ENCODE results near the gene VAMP1.
"Not testable (repeated sequence)": the region's sequence is repeated elsewhere in the genome, so short reads cannot be mapped to it uniquely, and the experiment has no call there.

The VAMP1 gene

DNA sequence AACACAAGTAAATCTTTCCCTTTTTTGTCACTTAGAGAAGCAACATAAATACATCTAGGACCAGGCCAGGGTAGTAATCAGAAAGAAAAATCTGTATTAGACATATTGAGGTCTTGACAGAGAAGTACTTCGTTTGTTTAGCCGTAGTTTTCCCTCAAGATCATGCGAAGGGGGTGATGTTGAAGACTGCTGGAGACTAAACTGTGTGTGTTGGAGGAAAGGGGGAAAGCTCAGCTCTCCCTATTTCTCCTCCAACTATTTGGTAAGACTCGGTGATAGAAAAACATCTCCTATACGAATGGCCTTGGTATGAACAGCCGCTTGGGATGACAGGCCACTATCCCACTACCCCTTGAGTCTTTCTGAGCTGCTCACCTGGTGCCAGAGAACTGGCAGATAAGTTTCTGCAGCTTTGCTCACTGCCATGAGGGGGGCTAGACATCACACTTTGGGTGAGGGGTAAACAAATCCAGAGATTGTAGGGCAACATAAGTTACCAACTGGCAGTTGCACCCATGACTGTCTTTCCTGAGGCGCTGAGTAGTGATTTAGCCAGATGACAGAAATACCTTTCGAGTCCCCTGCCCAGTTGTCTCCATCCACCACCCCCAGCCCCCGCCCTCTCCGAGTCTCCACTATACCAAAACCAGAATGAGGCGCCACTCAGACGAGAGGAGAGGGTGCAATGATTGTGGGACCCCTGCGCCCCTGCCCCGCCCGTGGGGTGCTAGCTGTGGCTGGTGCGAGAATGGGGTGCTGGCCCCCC lies 685 bp downstream of the VAMP1 start:
- no peak for DNase-seq

DNA sequence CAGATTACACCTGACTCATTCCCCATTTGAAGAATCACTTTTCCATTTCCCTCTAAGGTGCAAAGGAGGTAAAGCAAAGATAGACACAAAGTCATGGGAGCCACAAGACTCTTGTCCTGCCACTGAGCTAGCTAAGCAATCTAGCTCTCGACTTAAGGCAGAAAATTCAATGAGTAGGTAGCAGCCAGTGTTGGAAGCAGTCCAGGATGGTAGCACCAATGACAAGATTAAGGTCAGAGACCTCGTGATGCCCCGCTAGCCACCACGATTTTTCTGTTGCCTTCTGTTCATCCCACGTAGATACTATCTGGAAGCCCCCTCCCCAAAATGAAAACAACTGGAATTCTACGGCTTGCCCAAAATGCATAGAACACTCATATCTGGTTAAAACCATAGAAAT lies 1.4 kb downstream of the VAMP1 start:
- no peak for DNase-seq

DNA sequence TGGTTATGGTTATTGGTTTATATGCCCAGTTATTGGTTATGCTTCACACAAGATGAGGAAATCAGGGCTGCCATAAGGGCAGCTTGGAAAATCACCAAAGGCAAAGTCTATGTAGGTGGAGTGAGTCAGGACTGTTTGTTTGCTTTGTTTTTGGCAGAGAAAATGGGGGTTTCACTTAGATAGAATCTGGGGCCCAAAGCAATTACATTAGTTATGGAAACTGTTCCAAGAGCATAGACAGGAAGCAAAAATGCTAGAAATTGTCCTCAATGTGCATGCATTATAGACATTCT lies 2.2 kb downstream of the VAMP1 start:
- DNase-seq: no peak

DNA sequence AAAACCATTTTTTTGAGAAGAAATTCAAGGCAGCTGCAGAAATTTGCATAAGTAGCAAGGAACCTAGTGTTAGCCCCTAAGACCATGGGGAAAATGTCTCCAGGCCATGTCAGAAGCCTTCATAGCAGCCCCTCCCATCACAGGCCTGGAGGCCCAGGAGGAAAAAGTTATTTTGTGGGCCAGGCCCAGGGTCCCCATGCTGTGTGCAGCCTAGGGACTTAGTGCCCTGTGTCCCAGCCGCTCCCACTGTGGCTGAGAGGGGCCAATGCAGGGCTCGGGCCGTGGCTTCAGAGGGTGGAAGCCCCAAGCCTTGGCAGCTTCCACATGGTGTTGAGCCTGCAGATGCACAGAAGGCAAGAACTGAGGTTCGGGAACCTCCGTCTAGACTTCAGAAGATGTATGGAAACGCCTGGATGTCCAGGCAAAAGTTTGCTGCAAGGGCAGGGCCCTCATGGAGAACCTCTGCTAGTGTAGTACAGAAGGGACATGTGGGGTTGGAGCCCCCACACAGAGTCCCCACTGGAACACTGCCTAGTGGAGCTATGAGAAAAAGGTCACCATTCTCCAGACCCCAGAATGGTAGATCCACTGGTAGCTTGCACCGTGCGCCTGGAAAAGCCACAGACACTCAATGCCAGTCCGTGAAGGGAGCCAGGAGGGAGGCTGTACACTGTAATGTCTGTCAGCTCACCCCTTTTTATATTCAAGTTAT lies 2.8 kb downstream of the VAMP1 start:
- not testable (repeated sequence) for DNase-seq

DNA sequence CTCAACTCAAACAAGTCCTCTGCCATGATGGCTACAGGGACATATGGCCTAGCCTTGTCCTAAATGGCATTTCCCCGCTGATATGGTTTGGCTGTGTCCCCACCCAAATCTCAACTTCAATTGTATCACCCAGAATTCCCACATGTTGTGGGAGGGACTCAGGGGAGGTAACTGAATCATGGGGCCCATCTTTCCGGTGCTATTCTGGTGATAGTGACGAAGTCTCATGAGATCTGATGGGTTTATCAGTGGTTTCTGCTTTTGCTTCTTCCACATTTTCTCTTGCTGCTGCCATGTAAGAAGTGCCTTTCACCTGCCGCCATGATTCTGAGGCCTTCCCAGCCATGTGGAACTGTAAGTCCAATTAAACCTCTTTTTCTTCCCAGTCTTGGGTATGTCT lies 3.7 kb downstream of the VAMP1 start:
- DNase-seq: not testable (repeated sequence)

DNA sequence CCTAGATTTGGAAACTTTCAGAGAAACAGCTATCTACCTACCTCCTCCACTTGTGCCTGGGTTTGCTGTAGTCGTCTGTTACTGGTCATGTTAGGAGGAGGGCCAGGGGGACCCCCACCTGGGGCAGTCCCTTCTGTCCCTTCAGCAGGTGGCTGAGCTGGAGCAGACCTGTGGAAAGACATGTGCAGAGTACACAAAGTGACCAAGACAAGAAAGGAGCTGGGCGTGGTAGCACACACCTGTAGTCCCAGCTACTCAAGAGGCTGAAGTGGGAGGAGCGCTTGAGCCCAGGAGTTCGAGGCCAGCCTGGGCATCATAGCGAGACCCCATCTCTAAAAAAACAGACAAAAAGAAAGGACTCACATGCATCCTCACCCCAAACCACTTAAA lies 4.3 kb downstream of the VAMP1 start:
- no peak for DNase-seq

DNA sequence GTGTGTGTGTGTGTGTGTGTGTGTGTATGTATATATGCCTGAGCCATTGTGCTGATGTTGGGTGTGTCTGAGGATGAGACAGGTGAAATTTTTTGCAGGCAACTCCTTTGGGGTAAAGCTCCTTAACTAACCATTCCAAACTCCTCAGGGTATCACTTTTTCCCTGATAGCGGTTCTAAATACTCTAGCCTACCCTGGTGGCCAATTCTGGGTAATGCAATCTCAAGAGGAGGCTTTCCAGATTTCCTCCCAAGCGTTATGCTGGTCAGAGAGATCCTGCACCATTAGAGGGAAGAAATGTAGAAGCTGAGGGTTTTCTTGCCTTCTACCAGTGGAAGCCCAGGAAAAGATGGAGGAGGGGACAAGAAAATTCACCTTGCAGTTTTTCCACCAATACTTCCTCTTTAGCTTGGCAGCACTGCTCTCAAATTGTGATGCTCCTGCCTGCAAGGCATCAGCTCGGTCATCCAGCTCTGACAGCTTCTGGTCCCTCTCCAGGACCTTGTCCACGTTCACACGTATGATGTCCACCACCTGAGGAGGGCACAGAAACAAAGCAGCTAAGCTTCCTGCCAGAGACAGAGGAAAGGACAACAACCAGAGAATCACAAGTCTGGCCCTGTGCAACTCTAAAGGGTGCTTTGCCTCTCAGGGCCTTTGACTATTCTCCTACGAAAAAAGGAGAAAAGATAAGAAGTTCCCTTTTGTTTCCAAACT lies 4.9 kb downstream of the VAMP1 start:
- DNase-seq: peak in 26 of 56 donors; percentile 7 to 70 (median 26)

DNA sequence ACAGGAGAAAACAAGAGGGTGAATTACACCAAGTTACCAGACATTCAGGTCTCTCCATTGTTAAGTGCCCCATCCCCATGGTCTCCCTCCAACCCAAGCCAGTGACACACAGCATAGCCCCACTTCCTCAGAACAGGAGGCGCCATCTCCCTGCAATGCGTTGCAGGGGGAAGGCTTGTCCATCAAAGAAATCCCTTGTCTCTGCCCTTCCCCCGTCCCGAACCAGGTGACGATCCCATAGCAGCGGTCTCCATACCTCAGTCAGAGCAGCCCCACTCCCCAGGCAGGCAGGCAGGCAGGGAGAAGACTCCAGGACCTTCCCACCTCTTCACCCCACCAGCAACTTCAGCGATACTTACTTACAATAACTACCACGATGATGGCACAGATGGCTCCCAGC lies 5.9 kb downstream of the VAMP1 start:
- DNase-seq: no peak

DNA sequence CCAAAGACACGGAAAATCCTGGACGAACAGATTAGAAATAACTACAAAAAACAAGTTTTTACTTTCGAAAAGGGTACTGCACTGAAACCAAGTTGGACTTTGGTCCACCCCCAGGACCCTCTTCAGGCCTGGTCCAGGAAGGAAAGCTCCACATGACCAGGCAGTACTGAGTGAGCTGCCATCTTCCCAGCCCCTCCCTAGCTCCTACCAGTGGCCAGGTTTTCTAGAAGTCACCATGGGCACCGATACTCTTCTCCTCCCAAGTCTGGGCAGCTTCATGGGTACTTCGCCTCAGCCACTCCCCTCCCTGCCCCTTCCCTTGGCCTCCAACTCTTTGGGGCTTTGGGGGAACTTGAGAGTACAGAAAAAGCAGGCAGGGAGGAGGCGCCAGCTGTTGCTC lies 6.6 kb downstream of the VAMP1 start:
- no peak for DNase-seq

DNA sequence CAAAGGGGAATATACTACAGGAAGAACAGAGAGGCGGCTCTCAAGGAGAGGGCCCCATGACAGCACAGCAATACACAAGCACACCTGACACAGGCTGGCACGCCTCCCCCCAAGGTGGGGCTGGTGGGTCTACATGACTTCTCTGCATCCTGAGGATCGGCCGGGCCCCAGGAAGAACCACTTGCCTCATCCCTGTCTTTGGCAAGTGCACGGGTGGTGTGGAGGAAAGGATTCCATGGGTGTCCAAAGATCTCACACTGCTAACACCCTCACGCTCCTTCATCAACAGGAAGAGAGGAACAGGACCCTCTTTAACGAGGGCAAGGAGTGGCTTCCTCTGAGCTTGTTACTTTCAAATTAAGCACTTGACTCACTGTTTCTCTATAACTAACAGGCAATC lies 7.3 kb downstream of the VAMP1 start:
- DNase-seq: no peak

DNA sequence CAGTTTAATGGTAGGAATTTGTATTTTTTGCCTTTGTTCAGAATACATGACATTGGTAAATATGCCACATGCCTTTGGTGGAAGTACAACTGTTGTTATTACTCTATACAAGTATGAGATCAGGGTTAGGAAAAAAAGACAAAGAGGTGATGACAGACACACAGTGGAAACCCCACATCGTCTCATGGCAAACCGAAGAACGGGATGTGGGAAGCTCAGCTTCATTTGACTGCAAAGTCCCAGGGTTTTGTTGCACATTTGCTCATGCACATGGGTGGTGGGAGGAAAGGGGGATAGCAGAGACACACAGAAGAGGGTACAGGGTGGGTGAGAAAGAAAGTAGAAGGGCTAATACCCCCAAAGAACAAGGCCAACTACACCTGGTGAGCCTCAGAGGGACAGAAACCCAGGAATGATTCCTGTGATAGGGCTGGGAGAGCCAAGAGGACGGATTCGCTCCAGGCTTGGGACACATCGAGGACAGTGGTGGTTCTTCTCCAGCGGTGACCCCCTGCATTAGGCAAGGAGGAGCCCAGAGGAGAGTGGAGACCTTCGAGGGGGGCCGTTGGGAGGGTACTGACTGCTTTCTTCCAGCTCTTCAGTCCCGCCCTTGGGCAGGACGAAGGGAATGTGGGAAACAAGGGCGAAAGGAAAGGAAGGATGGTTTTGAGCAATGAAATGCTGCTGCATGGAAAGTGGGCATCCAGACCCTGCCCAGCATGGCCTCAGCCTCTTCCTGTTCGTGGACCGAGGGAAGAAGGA lies 8.1 kb downstream of the VAMP1 start:
- DNase-seq: no peak

DNA sequence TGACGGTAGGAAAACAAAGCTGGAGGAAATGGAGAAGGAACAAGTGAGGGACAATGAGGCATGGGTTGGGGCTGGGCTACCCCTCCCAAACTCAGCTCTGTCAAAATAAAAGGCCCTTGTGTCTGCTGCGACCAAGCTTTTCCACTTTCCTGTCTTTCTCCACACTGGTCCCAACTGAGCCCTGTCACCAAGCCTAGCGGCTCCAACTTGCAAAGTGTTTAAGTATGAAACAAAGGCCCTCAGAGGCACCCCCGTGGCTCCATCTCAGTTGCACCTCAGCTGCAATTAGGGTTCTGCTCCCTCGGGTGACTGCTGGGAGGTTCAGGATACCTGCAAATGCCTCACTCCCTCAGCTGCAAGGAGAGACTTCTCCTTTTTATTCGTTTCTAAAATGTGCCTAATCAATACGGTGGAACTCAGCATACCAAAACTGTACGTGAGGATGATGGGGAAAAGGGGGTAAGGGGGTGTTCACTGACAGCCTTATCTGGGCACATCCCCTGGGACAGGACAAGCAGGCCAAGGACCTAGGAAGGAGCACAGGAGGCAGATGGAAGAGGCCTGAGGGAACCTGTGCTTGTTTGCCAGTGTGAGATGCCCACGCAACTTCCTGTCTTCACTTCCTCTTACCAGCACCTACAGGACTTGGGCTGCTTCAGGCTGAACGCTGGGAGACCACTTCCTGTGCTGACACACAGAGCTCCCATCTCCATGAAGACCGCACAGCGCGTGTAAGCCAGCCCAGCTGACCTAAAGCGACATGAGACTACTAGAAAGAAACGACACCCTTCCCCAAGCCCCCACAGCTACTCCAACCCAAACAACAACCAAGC lies 8.9 kb downstream of the VAMP1 start:
- peak in 30 of 56 donors; percentile 10 to 72 (median 28) for DNase-seq

DNA sequence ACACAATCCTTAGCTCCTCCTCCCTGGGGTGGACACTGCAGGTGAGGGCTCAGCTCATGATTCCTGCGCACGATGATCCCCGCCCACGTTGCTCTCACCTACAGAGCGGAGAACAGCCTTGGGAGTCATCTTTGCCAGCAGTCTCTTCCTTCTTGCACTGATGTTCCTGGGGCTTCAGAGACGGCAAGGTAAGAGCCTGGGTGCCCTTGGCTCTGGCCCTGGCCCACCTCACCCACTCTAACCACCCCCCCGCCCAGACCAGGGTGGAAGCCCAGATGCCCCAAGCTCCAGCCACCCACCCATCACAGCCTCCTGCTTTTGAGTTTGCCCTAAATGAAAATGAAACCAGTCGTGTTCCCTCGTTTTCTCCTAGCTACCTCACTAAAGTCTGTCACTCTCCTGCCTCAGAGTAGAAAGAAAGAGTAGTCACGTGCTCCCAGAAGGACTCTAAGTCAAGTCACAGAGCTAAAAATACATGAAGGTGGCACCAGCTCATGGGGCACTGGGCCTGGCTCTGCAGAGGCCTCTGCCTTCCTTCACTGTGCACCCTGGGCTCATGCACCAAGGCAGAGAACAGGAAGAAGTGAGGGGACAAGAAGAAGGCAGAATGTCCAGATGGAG lies 9.6 kb downstream of the VAMP1 start:
- DNase-seq: no peak

DNA sequence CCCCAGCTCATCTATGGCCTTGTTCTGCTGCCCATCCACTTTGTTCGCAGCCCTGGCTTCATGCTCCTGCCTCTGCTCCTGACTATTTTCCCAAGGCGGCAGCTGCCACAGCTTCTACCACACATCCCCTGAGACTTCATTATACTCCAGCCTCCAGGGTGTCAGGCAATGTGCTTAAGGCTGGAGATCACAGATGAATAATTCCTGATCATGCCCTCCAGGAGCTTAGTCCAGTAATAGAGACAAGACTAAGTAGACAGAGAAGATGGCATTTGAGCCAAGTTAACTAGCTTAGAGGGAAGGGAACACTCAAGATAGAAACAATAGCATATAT lies 11.5 kb downstream of the VAMP1 start:
- DNase-seq: no peak

DNA sequence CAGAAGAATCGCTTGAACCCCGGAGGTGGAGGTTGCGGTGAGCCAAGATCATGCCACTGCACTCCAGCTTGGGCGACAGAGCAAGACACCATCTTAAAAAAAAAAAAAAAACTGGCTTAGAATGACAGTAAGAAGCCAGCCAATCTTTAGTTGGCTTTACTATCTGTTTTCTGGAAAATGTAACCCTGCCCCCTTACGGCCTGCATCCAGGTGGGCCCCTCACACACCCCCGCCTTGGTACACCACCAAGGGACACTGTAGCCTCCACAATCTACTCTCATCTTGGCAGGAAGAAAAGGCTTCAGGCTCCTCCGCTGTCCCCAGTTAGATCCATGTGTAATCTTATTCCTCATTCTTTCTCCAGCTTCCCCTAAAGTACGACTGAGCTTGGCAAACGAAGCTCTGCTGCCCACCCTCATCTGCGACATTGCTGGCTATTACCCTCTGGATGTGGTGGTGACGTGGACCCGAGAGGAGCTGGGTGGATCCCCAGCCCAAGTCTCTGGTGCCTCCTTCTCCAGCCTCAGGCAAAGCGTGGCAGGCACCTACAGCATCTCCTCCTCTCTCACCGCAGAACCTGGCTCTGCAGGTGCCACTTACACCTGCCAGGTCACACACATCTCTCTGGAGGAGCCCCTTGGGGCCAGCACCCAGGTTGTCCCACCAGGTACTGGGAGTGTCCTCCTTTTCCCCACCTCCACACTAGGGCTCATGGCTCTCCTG lies 12.0 kb downstream of the VAMP1 start:
- no peak for DNase-seq

DNA sequence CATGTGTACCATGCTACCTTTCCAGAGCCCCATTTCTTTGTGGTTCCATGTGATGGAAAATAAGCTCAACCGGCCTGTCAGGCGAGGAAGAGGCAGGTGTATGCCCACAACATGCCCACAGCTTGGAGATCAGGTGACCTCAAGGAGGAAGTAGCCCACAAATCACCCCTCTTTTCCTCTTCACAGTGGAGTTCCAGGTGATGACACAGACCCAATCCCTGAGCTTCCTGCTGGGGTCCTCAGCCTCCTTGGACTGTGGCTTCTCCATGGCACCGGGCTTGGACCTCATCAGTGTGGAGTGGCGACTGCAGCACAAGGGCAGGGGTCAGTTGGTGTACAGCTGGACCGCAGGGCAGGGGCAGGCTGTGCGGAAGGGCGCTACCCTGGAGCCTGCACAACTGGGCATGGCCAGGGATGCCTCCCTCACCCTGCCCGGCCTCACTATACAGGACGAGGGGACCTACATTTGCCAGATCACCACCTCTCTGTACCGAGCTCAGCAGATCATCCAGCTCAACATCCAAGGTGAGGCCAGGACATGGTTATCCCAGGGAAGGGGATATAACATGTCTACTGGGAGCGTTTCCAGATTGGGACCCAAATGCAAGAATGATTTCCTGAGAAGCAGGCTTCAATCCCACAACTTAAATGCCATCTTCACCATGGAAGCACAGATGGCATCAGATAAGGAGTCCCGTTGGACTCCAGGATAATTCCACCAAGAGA lies 13.1 kb downstream of the VAMP1 start:
- DNase-seq: no peak

DNA sequence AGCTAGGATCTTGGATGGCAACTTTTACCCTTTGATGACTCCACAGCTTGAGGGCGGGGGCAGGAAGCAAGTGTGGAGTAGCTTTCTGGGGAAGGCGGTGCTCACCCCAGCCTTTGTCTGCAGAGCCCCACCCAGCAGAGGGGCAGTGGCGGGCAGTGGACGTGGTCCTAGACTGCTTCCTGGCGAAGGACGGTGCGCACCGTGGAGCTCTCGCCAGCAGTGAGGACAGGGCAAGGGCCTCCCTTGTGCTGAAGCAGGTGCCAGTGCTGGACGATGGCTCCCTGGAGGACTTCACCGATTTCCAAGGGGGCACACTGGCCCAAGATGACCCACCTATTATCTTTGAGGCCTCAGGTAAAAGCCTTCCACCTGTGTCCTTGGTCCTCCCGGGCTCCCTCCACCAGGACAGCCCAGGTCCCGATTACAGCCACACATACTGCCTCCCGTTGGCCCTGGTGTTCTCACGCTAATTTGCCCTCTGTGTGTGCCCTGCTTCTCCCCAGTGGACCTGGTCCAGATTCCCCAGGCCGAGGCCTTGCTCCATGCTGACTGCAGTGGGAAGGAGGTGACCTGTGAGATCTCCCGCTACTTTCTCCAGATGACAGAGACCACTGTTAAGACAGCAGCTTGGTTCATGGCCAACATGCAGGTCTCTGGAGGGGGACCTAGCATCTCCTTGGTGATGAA lies 17.4 kb downstream of the VAMP1 start:
- peak in 3 of 56 donors; percentile 13 to 22 (median 19) for DNase-seq

DNA sequence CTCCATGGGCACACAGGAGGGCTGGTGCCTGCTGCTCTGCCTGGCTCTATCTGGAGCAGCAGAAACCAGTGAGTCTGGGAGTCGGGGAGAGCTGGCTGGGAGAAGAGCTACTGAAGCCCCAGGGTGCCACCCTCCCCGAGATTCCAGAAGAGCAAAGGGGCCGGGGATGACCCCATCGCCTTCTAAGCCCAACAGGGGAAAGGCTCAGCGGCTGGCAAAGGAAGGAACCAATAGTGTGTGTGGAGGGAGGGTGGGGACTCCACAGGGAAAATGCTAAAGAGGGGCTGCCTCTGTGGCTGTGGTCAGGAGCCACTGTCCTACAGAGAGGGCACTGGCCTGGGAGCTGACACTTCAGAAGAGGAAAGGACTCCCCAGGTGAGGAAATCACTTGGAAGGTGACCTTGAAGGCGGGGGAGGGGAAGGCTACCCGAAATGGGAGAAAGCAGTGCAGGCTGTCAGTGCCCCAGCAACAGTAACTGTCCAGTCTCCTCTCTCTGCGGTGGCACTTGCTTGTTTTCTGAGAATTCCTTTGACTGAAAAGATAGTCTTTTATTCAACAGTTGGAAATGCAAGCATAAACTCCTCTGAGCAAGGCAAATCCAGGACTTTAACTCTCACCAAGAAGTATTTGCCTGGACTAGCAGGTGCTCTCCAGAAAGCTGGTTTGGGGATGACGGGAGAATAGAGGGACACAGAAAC lies 18.1 kb downstream of the VAMP1 start:
- peak in 28 of 56 donors; percentile 27 to 78 (median 63) for DNase-seq
